Omental fat pad (tissue), 4 donors: Measurements from ENCODE around the gene DHX9. TPM values are rescaled to one million over a fixed set of nuclear protein-coding genes. Genes with fewer than 3 reads are reported as not detected.

ENCODE experiments used
- ATAC-seq: fragments of 150-250 bp; one replicate; pipeline ENCODE4 v1.9.1; 2016; ENCODE audit warnings: mild to moderate bottlenecking, moderate library complexity; ENCODE audit not compliant: low FRiP score
- DNase-seq: peaks from one replicate; pipeline ENCODE4 v3.0.0-alpha.2; 2019; ENCODE audit warnings: low spot score
- total RNA-seq, 4 donors: library from RNA; depleted of rRNA; stranded (reverse); fragments of >200 nt; gene quantifications; one replicate each; pipeline ENCODE4 v1.1.0, GENCODE V29; 2016
- TF ChIP-seq, protein P1 (sequence below), 3 donors: fragments of 450-650 bp; IDR thresholded peaks; one replicate each; pipeline ENCODE4 v1.5.1; 2016 to 2017; ENCODE audit warnings: antibody characterized with exemption in 3 of 3, mild to moderate bottlenecking in 3 of 3, moderate library complexity in 2 of 3

Gene DHX9
- total RNA-seq, 4 donors from 2014 or later = 79.7 to 135 (median 88.8) TPM

DNA sequence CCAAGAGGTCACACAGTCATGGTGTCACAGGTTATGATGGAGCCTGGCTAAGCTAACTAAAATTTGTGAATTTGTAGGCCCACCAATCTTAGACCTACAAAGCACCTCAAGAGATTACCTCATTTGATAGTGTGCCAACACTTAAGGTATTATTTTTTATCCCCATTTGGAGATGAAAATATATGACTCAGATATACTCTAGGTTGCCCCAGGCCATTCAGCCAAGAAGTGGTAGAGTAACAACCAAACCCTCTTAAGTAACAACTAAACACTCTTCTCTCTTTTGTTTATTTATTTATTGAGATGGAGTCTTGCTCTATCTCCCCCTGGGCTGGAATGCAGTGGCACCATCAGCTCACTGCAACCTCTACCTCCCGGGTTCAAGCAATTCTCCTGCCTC lies 35.3 kb upstream of the DHX9 start:
- no peak for DNase-seq
- ATAC-seq = no peak
- TF ChIP-seq, protein P1, sequence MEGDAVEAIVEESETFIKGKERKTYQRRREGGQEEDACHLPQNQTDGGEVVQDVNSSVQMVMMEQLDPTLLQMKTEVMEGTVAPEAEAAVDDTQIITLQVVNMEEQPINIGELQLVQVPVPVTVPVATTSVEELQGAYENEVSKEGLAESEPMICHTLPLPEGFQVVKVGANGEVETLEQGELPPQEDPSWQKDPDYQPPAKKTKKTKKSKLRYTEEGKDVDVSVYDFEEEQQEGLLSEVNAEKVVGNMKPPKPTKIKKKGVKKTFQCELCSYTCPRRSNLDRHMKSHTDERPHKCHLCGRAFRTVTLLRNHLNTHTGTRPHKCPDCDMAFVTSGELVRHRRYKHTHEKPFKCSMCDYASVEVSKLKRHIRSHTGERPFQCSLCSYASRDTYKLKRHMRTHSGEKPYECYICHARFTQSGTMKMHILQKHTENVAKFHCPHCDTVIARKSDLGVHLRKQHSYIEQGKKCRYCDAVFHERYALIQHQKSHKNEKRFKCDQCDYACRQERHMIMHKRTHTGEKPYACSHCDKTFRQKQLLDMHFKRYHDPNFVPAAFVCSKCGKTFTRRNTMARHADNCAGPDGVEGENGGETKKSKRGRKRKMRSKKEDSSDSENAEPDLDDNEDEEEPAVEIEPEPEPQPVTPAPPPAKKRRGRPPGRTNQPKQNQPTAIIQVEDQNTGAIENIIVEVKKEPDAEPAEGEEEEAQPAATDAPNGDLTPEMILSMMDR (IDR thresholded peaks at IDR 0.05) = no peak

DNA sequence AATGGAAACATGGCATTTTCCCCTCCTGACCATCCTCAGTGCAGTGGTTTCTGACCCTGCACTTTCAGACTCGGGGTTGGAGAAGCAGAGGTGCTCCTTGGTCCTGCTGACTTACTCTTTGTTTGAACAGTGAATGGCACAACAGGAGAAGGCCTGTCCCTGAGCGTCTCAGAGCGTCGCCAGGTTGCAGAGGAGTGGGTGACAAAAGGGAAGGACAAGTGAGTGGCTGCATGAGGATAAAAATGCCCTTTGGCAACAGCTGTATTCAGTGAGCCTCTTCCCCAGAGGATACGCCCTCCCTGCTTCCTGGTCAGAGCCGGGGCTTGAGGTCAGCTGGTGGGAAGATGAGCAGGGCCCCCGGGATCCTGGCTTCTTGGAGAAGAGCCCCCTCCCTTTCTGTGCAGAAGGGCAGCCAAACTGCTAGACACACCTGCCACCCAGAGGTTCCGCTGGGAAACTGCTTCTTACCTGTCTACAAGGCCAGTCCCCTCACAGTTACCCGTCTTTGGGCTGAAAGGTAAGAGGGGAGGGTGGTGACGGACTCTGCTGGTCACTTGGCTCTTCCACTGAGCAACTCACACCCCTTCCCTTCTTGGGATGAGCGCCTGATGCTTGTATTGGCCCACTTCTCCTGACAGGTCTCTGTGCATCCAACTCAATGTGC lies 33.0 kb upstream of the DHX9 start:
- ATAC-seq (no peak), DNase-seq (no peak)
- TF ChIP-seq, protein P1 (IDR thresholded peaks at IDR 0.05) = no peak

DNA sequence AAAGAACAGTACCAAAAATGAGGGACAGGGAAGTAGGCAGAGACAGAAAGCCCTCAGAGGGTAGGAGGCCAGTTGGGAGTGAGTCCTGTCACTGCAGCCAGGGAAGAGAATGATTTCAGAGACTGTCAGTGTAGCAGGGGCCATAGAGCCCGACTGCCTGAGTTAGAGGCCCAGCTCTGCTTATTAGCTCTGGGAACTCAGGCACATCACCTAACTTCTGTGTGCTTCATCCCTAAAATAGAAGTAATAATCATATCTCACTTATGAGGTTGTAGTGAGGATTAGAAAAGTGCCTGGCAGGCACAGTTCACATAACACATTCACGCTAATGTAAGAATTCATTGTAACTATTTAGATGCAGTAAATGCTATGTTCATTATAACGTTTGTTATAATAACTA lies 31.2 kb upstream of the DHX9 start:
- no peak for ATAC-seq
- TF ChIP-seq, protein P1 (IDR thresholded peaks at IDR 0.05) = no peak

DNA sequence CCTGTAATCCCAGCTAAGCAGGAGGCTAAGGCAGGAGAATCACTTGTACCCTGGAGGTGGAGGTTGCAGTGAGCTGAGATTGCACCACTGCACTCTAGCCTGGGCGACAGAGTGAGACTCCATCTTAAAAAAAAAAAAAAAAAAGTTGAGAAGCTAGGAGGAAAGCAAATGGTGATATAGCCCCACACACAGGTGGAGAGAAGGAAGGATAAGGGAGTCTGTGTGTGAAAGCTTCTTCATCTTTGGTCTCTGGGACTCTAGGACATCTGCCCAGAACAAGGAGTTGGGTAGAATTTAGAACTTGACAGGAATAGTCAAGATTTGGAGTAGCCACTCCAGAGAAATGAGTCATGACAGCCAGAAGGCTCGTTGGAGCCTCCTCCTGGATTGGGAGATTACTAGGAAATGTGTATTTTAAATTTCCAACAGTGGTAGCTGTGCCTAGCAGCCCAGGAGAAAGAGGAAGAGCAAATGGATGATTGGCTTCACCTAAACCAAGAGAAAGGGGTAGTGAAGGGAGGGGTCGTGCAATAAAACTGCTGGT lies 29.7 kb upstream of the DHX9 start:
- DNase-seq (no peak), ATAC-seq (no peak)
- TF ChIP-seq, protein P1 (IDR thresholded peaks at IDR 0.05) = no peak

More for the DNA sequence above, 31.2 kb upstream of the DHX9 start:
- DNase-seq = no peak

DNA sequence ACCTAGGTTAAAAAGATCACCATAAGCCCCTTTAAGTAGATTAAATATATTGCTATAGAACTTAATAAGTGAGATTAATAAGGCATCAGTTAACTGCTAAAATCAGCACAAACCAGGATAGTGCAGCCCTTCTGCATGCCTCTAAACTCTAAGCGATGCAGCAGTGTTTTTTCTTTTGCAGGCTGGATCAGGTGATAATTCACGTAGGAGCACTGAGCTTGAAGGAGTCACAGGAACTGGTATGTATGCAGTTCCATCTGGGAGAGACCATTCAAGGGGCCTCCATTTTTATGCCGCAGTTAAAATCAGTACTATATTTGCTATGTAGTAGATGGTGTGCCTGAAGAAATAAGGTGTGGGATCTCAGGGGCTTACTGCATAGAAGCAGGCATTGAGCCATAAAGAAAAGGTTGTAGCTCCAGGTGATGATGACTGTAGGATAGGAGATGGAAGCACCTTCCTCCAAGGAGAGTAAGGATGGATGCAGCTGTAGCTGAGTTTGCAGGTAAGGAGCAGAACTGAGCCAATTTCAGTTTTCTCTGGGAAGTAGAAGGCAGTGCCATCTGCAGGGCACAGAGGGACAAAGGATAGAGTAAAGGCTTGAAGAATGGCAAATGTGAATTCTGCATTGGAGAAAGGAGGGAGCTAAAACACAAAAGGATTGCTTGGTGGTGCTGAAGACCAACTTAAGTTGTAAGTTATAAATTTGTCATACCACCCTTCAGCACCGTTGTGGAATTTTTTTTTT lies 27.0 kb upstream of the DHX9 start:
- ATAC-seq (no peak), DNase-seq (no peak)
- TF ChIP-seq, protein P1 (IDR thresholded peaks at IDR 0.05) = no peak

DNA sequence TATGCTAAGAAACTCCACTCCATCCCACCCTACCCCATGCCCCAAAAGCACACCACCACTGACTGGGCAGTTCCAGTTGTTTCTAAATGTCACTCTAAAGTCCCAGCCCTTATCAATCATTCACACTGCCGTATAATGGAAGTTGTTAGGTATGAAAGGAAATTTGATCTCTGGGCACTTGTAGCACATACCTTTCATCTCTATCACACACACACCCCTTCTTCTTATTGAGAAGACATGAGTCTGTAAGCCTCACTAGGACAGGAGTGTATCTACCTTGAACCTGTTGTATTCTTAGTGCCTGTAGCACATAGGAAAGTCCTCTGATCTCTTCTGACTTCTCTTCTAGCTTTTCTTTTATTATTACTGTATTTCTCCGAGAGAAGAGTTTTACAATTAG lies 22.3 kb upstream of the DHX9 start:
- TF ChIP-seq, protein P1 (IDR thresholded peaks at IDR 0.05) = no peak

More for the DNA sequence above, 22.3 kb upstream of the DHX9 start:
- no peak for DNase-seq
- no peak for ATAC-seq
